Keratinocyte (primary cell): ENCODE data around the gene RNF166. TPM values are rescaled to one million over a fixed set of nuclear protein-coding genes. Genes with fewer than 3 reads are reported as not detected.

ENCODE experiments used
- DNase-seq: peaks from one replicate; pipeline ENCODE4 v3.0.0-alpha.2; 2011; ENCODE audit warnings: low read depth, missing footprints, low spot score
- FAIRE-seq: peaks from 2 replicates; lab custom pipeline; 2011; peaks lifted over from hg19 to GRCh38; lab: Jason Lieb, UNC
- H2AFZ ChIP-seq: 2 replicates; pipeline ENCODE4 v1.6.0; 2012; ENCODE audit warnings: low read length, control low read depth, inconsistent platforms; ENCODE audit not compliant: control insufficient read depth
- H3K27ac ChIP-seq: 2 replicates; pipeline ENCODE4 v1.5.1; 2011; ENCODE audit warnings: low read length; ENCODE audit not compliant: control insufficient read depth, insufficient read depth
- H3K27me3 ChIP-seq: 3 replicates; pipeline ENCODE4 v1.6.0; 2011; ENCODE audit warnings: low read length; ENCODE audit not compliant: control insufficient read depth, insufficient read depth; ENCODE audit errors: extremely low read depth
- H3K36me3 ChIP-seq, 2 experiments: 2 replicates in 1 of 2; 3 replicates in 1 of 2; pipeline ENCODE4 v1.5.1; 2011; ENCODE audit warnings: low read length in 2 of 2, mild to moderate bottlenecking in 1 of 2; ENCODE audit not compliant: control insufficient read depth in 2 of 2, insufficient read depth in 2 of 2; ENCODE audit errors: extremely low read depth in 1 of 2
- H3K4me1 ChIP-seq: 3 replicates; pipeline ENCODE4 v1.5.1; 2011; ENCODE audit warnings: low read length; ENCODE audit not compliant: control insufficient read depth, insufficient read depth; ENCODE audit errors: extremely low read depth
- H3K4me2 ChIP-seq: 3 replicates; pipeline ENCODE4 v1.6.0; 2011; ENCODE audit warnings: low read depth, low read length; ENCODE audit not compliant: control insufficient read depth, insufficient read depth; ENCODE audit errors: extremely low read depth
- H3K4me3 ChIP-seq, 3 experiments: fragments of 200-600 bp in 1 of 3; sonication (generic) in 1 of 3; 2 replicates in 2 of 3; 3 replicates in 1 of 3; pipeline ENCODE4 v1.5.1; 2011 to 2016; ENCODE audit warnings: low read length in 3 of 3, mild to moderate bottlenecking in 3 of 3, control low read depth in 2 of 3, inconsistent platforms in 1 of 3, low read depth in 1 of 3, mixed read lengths in 1 of 3, mixed run types in 1 of 3, moderate library complexity in 1 of 3; ENCODE audit not compliant: control insufficient read depth in 2 of 3, insufficient read depth in 2 of 3; ENCODE audit errors: extremely low read depth in 1 of 3
- H3K79me2 ChIP-seq: 2 replicates; pipeline ENCODE4 v1.6.0; 2012; ENCODE audit warnings: low read length; ENCODE audit not compliant: control insufficient read depth, insufficient read depth
- H3K9ac ChIP-seq: 3 replicates; pipeline ENCODE4 v1.6.0; 2011; ENCODE audit warnings: low read length; ENCODE audit not compliant: control insufficient read depth, insufficient read depth; ENCODE audit errors: extremely low read depth
- H3K9me1 ChIP-seq: 3 replicates; pipeline ENCODE4 v1.6.0; 2011; ENCODE audit warnings: low read length; ENCODE audit not compliant: control insufficient read depth, insufficient read depth; ENCODE audit errors: extremely low read depth
- H3K9me3 ChIP-seq: 2 replicates; pipeline ENCODE4 v1.5.1; 2012; ENCODE audit warnings: low read depth, low read length; ENCODE audit not compliant: control insufficient read depth
- H4K20me1 ChIP-seq: 3 replicates; pipeline ENCODE4 v1.6.0; 2011; ENCODE audit warnings: low read length; ENCODE audit not compliant: control insufficient read depth, insufficient read depth; ENCODE audit errors: extremely low read depth
- EZH2 ChIP-seq: IDR thresholded peaks from one replicate; pipeline ENCODE4 v1.6.1; 2012; ENCODE audit warnings: inconsistent platforms, mild to moderate bottlenecking, low read length, moderate library complexity
- dilution Hi-C: fragments of 300-500 bp; cut with MboI; formaldehyde crosslinking; loops from one replicate; pipeline ENCODE4 v1.7.0; 2020; ENCODE audit warnings: low sequenced_read_pairs; ENCODE audit not compliant: extremely low pct_ligation_motif_present
- polyA plus RNA-seq, 5 experiments: library from polyadenylated mRNA; depleted of rRNA in 3 of 5; stranded (reverse) in 3 of 5; stranded (forward) in 1 of 5; unstranded in 1 of 5; fragments of >200 nt; gene quantifications; 1 replicate in 1 of 5; 2 replicates in 3 of 5; 3 replicates in 1 of 5; pipeline versions ENCODE4 v1.2.1 to v1.2.3, GENCODE V29; 2011 to 2012; ENCODE audit warnings: missing spikeins in 2 of 5, low read depth in 1 of 5, low replicate concordance in 1 of 5
- TF ChIP-seq, protein P1 (sequence below), 3 experiments: IDR thresholded peaks in 1 of 3; conservative IDR thresholded peaks in 1 of 3; optimal IDR thresholded peaks in 1 of 3; 2 replicates in 2 of 3; 3 replicates in 1 of 3; pipeline versions ENCODE3 to v1.5.1; 2011; ENCODE audit warnings: low read length in 3 of 3, mild to moderate bottlenecking in 3 of 3, moderate library complexity in 2 of 3, control low read depth in 1 of 3, inconsistent platforms in 1 of 3; ENCODE audit not compliant: insufficient read depth in 2 of 3; ENCODE audit errors: extremely low read depth in 1 of 3

Gene RNF166
- polyA plus RNA-seq, 1 donor (not counting 4 experiments of a cell fraction or from before 2014, with no cell fraction given): 3.4 TPM

DNA sequence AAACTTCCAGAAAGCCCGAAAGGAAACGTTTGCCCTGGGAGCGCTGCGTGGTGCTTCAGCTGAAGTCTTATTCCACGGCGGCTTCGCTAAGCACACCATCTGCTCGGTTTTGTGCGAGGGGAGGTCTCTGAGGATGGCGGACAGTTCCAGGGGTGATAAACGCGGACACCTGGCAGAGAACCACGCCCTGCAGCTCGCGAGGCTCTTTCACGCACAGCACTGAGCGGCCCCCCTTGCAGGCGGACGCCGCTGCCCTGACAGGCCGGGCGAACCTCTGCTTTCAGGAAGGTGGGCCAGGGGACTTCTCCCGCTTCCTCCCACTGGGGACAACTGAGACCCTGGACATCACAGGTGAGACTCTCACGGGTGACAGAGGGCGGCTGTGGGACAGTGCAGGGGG is 47.0 kb downstream of the RNF166 start:
- H4K20me1 ChIP-seq: peaks cover 22% of the 10 kb centered on the region
- dilution Hi-C loops: loop anchor here (25.0 kb wide), 1 partner anchor 103 kb away; no protein-coding TSS in a partner anchor
- H3K4me2 ChIP-seq: no peak overlapping the region
- no peak for DNase-seq
- FAIRE-seq: no peak
- peaks cover 32 to 38% of the 10 kb centered on the region in 2 experiments for H3K36me3 ChIP-seq
- no peak overlapping the region for H2AFZ ChIP-seq
- no peaks in the 10 kb centered on the region for H3K9me1 ChIP-seq
- H3K4me3 ChIP-seq: no peak overlapping the region
- H3K4me1 ChIP-seq: peaks cover 8% of the 10 kb centered on the region
- H3K27me3 ChIP-seq: no peaks in the 10 kb centered on the region
- no peaks in the 10 kb centered on the region for H3K9me3 ChIP-seq
- peaks cover 67% of the 10 kb centered on the region for H3K79me2 ChIP-seq
- no peak overlapping the region for H3K9ac ChIP-seq
- TF ChIP-seq EZH2: no peak
- TF ChIP-seq, protein P1, sequence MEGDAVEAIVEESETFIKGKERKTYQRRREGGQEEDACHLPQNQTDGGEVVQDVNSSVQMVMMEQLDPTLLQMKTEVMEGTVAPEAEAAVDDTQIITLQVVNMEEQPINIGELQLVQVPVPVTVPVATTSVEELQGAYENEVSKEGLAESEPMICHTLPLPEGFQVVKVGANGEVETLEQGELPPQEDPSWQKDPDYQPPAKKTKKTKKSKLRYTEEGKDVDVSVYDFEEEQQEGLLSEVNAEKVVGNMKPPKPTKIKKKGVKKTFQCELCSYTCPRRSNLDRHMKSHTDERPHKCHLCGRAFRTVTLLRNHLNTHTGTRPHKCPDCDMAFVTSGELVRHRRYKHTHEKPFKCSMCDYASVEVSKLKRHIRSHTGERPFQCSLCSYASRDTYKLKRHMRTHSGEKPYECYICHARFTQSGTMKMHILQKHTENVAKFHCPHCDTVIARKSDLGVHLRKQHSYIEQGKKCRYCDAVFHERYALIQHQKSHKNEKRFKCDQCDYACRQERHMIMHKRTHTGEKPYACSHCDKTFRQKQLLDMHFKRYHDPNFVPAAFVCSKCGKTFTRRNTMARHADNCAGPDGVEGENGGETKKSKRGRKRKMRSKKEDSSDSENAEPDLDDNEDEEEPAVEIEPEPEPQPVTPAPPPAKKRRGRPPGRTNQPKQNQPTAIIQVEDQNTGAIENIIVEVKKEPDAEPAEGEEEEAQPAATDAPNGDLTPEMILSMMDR (optimal IDR thresholded peaks at IDR 0.05 in 1 of 3, IDR thresholded peaks at IDR 0.05 in 1 of 3, conservative IDR thresholded peaks at IDR 0.05 in 1 of 3; ENCODE audit: extremely low read depth in 1 of 3, insufficient read depth in 2 of 3, low read length in 3 of 3): no peak
- H3K27ac ChIP-seq: no peak overlapping the region

DNA sequence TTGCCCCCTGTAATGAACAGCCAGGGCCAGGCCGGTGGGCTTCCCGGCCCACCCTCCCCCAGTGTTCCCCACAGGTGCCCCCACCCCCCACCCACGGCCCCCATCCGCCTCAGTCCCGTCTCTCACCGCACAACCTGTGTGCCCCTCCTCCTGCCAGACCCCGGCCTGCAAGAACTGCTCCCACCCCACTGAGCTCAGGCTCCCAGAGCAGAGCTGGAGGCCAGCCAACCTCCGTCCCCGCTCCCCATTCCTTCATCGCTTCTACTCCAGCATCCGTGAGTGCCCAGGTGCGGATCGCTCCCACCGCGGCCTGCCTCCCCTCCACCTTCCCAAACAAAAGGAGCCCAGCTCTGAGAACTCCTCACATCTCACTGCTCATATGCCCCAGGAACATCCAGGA is 47.5 kb downstream of the RNF166 start:
- DNase-seq (no peak), FAIRE-seq (no peak)
- H3K9me3 ChIP-seq: no peaks in the 10 kb centered on the region
- H4K20me1 ChIP-seq: peaks cover 22% of the 10 kb centered on the region
- no peak overlapping the region for H3K9ac ChIP-seq
- peaks cover 63% of the 10 kb centered on the region for H3K79me2 ChIP-seq
- H3K4me2 ChIP-seq: no peak overlapping the region
- H2AFZ ChIP-seq: no peak overlapping the region
- no peak overlapping the region for H3K4me3 ChIP-seq
- H3K4me1 ChIP-seq: peaks cover 8% of the 10 kb centered on the region
- TF ChIP-seq EZH2: no peak
- TF ChIP-seq, protein P1 (optimal IDR thresholded peaks at IDR 0.05 in 1 of 3, IDR thresholded peaks at IDR 0.05 in 1 of 3, conservative IDR thresholded peaks at IDR 0.05 in 1 of 3; ENCODE audit: extremely low read depth in 1 of 3, insufficient read depth in 2 of 3, low read length in 3 of 3): no peak
- H3K27me3 ChIP-seq: no peaks in the 10 kb centered on the region
- H3K9me1 ChIP-seq: no peaks in the 10 kb centered on the region
- dilution Hi-C loops: loop anchor here (25.0 kb wide), 1 partner anchor 104 kb away; no protein-coding TSS in a partner anchor
- H3K27ac ChIP-seq: no peak overlapping the region
- peaks cover 35 to 42% of the 10 kb centered on the region in 2 experiments for H3K36me3 ChIP-seq
